Hematopoietic multipotent progenitor cell treated with erythropoietin and hydrocortisone succinate and interleukin-3 and kit ligand, for 17 days (in vitro differentiated cells): ENCODE results near the gene NFAM1.

Experiments used
- DNase-seq: peaks from one replicate; pipeline ENCODE4 v3.0.0-alpha.2; 2015; ENCODE audit warnings: low spot score

The NFAM1 gene

GRCh38 chr22:42432020-42432596, at the start of gene NFAM1:
TSS of gene NFAM1 (minus strand) at chr22:42432403. CDS start at chr22:42432357, 46 bp downstream.
- DNase-seq = no peak

GRCh38 chr22:42475122-42475521, 42.9 kb upstream of the NFAM1 start:
- DNase-seq = no peak

GRCh38 chr22:42473484-42474193, 41.4 kb upstream of the NFAM1 start:
- peak; percentile 23 for DNase-seq

- no peak for DNase-seq
Measured at GRCh38 chr22:42472671-42473070, 40.5 kb upstream of the NFAM1 start.

- no peak for DNase-seq
Measured at GRCh38 chr22:42471441-42471840, 39.2 kb upstream of the NFAM1 start.

GRCh38 chr22:42470366-42471082, 38.3 kb upstream of the NFAM1 start:
- no peak for DNase-seq

- no peak for DNase-seq
Measured at GRCh38 chr22:42468841-42469240, 36.6 kb upstream of the NFAM1 start.

GRCh38 chr22:42462016-42462415, 29.8 kb upstream of the NFAM1 start:
- DNase-seq = no peak

GRCh38 chr22:42461511-42461910, 29.3 kb upstream of the NFAM1 start:
- DNase-seq = no peak

- DNase-seq = no peak
Measured at GRCh38 chr22:42459287-42460063, 27.3 kb upstream of the NFAM1 start.

- no peak for DNase-seq
Measured at GRCh38 chr22:42452916-42453315, 20.7 kb upstream of the NFAM1 start.

- no peak for DNase-seq
Measured at GRCh38 chr22:42452456-42452855, 20.3 kb upstream of the NFAM1 start.

GRCh38 chr22:42451499-42452145, 19.4 kb upstream of the NFAM1 start:
- no peak for DNase-seq

- DNase-seq = no peak
Measured at GRCh38 chr22:42450862-42451261, 18.7 kb upstream of the NFAM1 start.

GRCh38 chr22:42446151-42446550, 13.9 kb upstream of the NFAM1 start:
- no peak for DNase-seq

GRCh38 chr22:42444077-42444904, 12.1 kb upstream of the NFAM1 start:
- no peak for DNase-seq

GRCh38 chr22:42443240-42444076, 11.3 kb upstream of the NFAM1 start:
- no peak for DNase-seq

- no peak for DNase-seq
Measured at GRCh38 chr22:42442748-42443147, 10.5 kb upstream of the NFAM1 start.

GRCh38 chr22:42440728-42441127, 8.5 kb upstream of the NFAM1 start:
- no peak for DNase-seq
